Progenitor cell of endocrine pancreas (in vitro differentiated cells): ENCODE data around the gene IMPG1. TPM values are rescaled to one million over a fixed set of nuclear protein-coding genes. Genes with fewer than 3 reads are reported as not detected.

ENCODE experiments used
- DNase-seq: peaks from one replicate; pipeline ENCODE4 v3.0.0; 2021; ENCODE audit warnings: low spot score; ENCODE audit not compliant: unreplicated experiment
- H3K27ac Mint-ChIP-seq: 2 replicates; pipeline ENCODE4 v1.8.0; 2021; ENCODE audit warnings: mild to moderate bottlenecking, moderate library complexity, mixed read lengths
- H3K27me3 Mint-ChIP-seq: 2 replicates; pipeline ENCODE4 v1.8.0; 2021; ENCODE audit warnings: mixed read lengths
- H3K36me3 Mint-ChIP-seq: 2 replicates; pipeline ENCODE4 v1.8.0; 2022; ENCODE audit warnings: mixed read lengths; ENCODE audit not compliant: insufficient read depth
- H3K4me1 Mint-ChIP-seq: 2 replicates; pipeline ENCODE4 v1.8.0; 2021; ENCODE audit warnings: low read depth, mixed read lengths
- H3K4me3 Mint-ChIP-seq: 2 replicates; pipeline ENCODE4 v1.8.0; 2021; ENCODE audit warnings: low read depth, mild to moderate bottlenecking, moderate library complexity, mixed read lengths
- H3K9me3 Mint-ChIP-seq: 2 replicates; pipeline ENCODE4 v1.8.0; 2021; ENCODE audit warnings: low read depth, mixed read lengths
- CTCF ChIP-seq: fragments of 200-600 bp; sonication (generic); IDR thresholded peaks from one replicate; pipeline ENCODE4 v1.5.0; 2021; ENCODE audit warnings: antibody characterized with exemption, mild to moderate bottlenecking; ENCODE audit not compliant: unreplicated experiment
- total RNA-seq: library from RNA; stranded (reverse); gene quantifications from 2 replicates; pipeline ENCODE4 v1.2.1, GENCODE V29; 2021

The IMPG1 gene
- total RNA-seq, 1 donor from 2014 or later = not detected

GRCh38 chr6:75941509-75941908 lies 131.0 kb downstream of the IMPG1 start:
- no peak overlapping the region for H3K27ac Mint-ChIP-seq
- no peak for DNase-seq
- H3K4me3 Mint-ChIP-seq = no peak overlapping the region
- no peaks in the 10 kb centered on the region for H3K36me3 Mint-ChIP-seq
- H3K4me1 Mint-ChIP-seq = peaks cover 25% of the 10 kb centered on the region
- no peaks in the 10 kb centered on the region for H3K9me3 Mint-ChIP-seq
- TF ChIP-seq CTCF = no peak
- H3K27me3 Mint-ChIP-seq = peaks cover 9% of the 10 kb centered on the region

DNA sequence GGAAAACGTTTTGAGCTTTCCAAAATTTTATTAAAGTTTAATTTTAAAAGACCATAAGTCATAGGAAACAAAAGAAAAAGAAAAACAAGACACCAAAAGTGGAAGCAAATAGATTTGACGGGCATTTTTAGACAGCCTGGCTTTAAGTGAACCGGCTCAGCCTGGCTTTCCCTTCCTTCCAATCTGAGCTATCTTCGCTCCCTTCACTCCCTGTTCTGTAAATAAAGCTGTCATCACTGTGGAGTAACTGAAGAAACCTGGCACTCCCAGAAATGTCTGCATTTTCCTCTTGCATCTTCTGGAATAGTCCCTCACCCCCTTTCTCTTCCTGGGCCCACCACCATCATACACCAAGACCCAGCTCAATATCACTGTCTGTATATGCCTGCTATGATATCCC lies 131.9 kb downstream of the IMPG1 start:
- H3K4me3 Mint-ChIP-seq = no peak overlapping the region
- H3K9me3 Mint-ChIP-seq = no peaks in the 10 kb centered on the region
- peaks cover 9% of the 10 kb centered on the region for H3K27me3 Mint-ChIP-seq
- no peak overlapping the region for H3K27ac Mint-ChIP-seq
- no peaks in the 10 kb centered on the region for H3K36me3 Mint-ChIP-seq
- DNase-seq = no peak
- peaks cover 18% of the 10 kb centered on the region for H3K4me1 Mint-ChIP-seq
- no peak for TF ChIP-seq CTCF

GRCh38 chr6:75937846-75938245 lies 134.6 kb downstream of the IMPG1 start:
- Mint-ChIP-seq H3K27me3 (peaks cover 3% of the 10 kb centered on the region), H3K27ac (no peak overlapping the region), H3K4me1 (peaks cover 24% of the 10 kb centered on the region), H3K36me3 (no peaks in the 10 kb centered on the region), H3K9me3 (no peaks in the 10 kb centered on the region), H3K4me3 (no peak overlapping the region)
- no peak for DNase-seq
- no peak for TF ChIP-seq CTCF

DNA sequence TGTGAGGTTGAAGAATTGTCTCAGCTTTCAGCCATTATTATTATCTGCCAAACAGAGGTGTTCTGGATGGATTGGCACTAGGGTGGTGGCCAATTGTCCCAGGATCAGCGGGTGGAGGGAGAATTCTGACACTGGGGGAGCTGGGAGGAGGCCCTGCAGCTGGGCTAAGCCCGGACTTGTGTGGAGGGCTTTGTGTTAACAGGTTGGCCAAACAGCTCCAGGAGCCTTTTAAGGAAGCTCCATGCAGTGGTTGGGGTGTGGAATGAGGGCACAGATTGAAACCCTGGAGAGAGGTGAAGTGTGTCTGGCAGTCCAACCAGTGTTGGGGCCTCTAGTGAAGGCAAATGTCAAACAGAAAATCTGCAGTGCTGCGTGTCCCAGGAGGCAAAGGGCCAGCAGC lies 135.8 kb downstream of the IMPG1 start:
- no peak for TF ChIP-seq CTCF
- H3K36me3 Mint-ChIP-seq = no peaks in the 10 kb centered on the region
- DNase-seq = no peak
- no peak overlapping the region for H3K4me3 Mint-ChIP-seq
- H3K9me3 Mint-ChIP-seq = no peaks in the 10 kb centered on the region
- peaks cover 3% of the 10 kb centered on the region for H3K27me3 Mint-ChIP-seq
- H3K4me1 Mint-ChIP-seq = peaks cover 29% of the 10 kb centered on the region
- H3K27ac Mint-ChIP-seq = no peak overlapping the region

GRCh38 chr6:75935473-75935793 lies 137.0 kb downstream of the IMPG1 start:
- Mint-ChIP-seq H3K4me1 (peaks cover 25% of the 10 kb centered on the region), H3K36me3 (no peaks in the 10 kb centered on the region), H3K4me3 (peak overlapping the region; percentile 72), H3K9me3 (no peaks in the 10 kb centered on the region), H3K27me3 (peaks cover 3% of the 10 kb centered on the region), H3K27ac (no peak overlapping the region)
- DNase-seq = no peak
- TF ChIP-seq CTCF = no peak
